A673 (cell line): ENCODE measurements around the gene ZMYM4. TPM values are rescaled to one million over a fixed set of nuclear protein-coding genes. Genes with fewer than 3 reads are reported as not detected.

Experiments used
- BruUV-seq: library from RNA; stranded (reverse); fragments of 400-500 nt; replicated peaks from 2 replicates; lab custom pipeline; 2021; lab: Mats Ljungman, UMichigan
- CTCF ChIA-PET: fragments of 300-600 bp; sonication (Branson Sonifier 250); formaldehyde crosslinking; loops from one replicate; lab custom pipeline; 2022; ENCODE audit warnings: antibody characterized with exemption; lab: Charles Lee
- POLR2A ChIA-PET: fragments of 300-600 bp; sonication (Branson Sonifier 250); formaldehyde crosslinking; loops from one replicate; lab custom pipeline; 2022; ENCODE audit warnings: antibody characterized with exemption; ENCODE audit not compliant: low non-redundant PET; lab: Charles Lee
- DNase-seq: peaks from one replicate; pipeline ENCODE4 v3.0.0-alpha.2; 2015; ENCODE audit warnings: low spot score
- H3K27ac ChIP-seq: fragments of 200-600 bp; sonication (generic); 2 replicates; pipeline ENCODE4 v1.5.1; 2016; ENCODE audit warnings: mixed run types, low read depth, mild to moderate bottlenecking, mixed read lengths, antibody characterized with exemption, low read length; ENCODE audit not compliant: poor library complexity, severe bottlenecking
- H3K27me3 ChIP-seq: fragments of 200-600 bp; sonication (generic); replicated peaks from 2 replicates; pipeline ENCODE4 v1.6.1; 2017; ENCODE audit warnings: mixed run types, low read depth, mild to moderate bottlenecking, mixed read lengths, antibody characterized with exemption, low read length; ENCODE audit not compliant: insufficient read depth, poor library complexity
- H3K36me3 ChIP-seq: fragments of 200-600 bp; sonication (generic); 2 replicates; pipeline ENCODE4 v1.6.1; 2016; ENCODE audit warnings: mixed run types, mild to moderate bottlenecking, mixed read lengths, antibody characterized with exemption, low read length; ENCODE audit not compliant: insufficient read depth, poor library complexity, severe bottlenecking
- H3K4me1 ChIP-seq: fragments of 200-600 bp; sonication (generic); 2 replicates; pipeline ENCODE4 v1.6.1; 2017; ENCODE audit warnings: mixed run types, mild to moderate bottlenecking, mixed read lengths, antibody characterized with exemption, low read length; ENCODE audit not compliant: insufficient read depth, poor library complexity, severe bottlenecking
- H3K4me3 ChIP-seq: fragments of 200-600 bp; sonication (generic); 2 replicates; pipeline ENCODE4 v1.5.1; 2016; ENCODE audit warnings: low read depth, mixed run types, mild to moderate bottlenecking, mixed read lengths, low read length; ENCODE audit not compliant: poor library complexity, severe bottlenecking
- H3K9me3 ChIP-seq: fragments of 200-600 bp; sonication (generic); 2 replicates; pipeline ENCODE4 v1.6.1; 2016; ENCODE audit warnings: mixed run types, low read depth, mild to moderate bottlenecking, mixed read lengths, antibody characterized with exemption, low read length; ENCODE audit not compliant: poor library complexity, severe bottlenecking
- EZH2 ChIP-seq: fragments of 200-600 bp; sonication (generic); IDR thresholded peaks from 2 replicates; pipeline ENCODE4 v1.6.1; 2017; ENCODE audit warnings: borderline replicate concordance, low read depth, mild to moderate bottlenecking, mixed read lengths, antibody characterized with exemption, low read length; ENCODE audit not compliant: poor library complexity, severe bottlenecking
- intact Hi-C: fragments of 100-400 bp; cut with micrococcal nuclease; formaldehyde crosslinking; loops from one replicate; pipeline ENCODE4 v1.10.0; 2022; ENCODE audit not compliant: unreplicated experiment
- total RNA-seq: library from RNA; stranded (reverse); gene quantifications from 2 replicates; pipeline ENCODE4 v1.2.3, GENCODE V29; 2021
- TF ChIP-seq, protein P1 (sequence below): fragments of 300-800, 200-600 bp; sonication (generic); conservative IDR thresholded peaks from 2 replicates; pipeline ENCODE4 v1.5.1; 2017; ENCODE audit warnings: low read depth, mild to moderate bottlenecking, antibody characterized with exemption, low read length, moderate library complexity, mixed read lengths

Gene ZMYM4
- total RNA-seq, 1 experiment from 2014 or later: 83.5 TPM

DNA sequence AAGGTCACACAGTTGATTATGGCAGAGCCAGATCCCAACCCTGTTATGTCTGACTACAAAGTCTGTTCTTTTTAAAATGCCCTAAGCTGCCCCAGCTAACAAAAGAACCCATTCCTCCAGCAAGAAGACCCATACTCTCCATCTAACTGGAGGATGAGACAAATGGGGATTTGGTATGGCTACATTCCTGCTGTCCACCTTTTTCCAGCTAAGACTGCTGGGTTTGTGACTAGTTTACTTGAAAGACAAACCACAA lies 175.9 kb downstream of the ZMYM4 start:
- POLR2A ChIA-PET: interaction anchor here (0.5 kb wide), 1 partner anchor 13 kb away, joined by 4 read pairs; no protein-coding TSS in a partner anchor
- CTCF ChIA-PET: interaction anchor here (1.0 kb wide), 1 partner anchor 242 kb away, joined by 4 read pairs; no protein-coding TSS in a partner anchor
- intact Hi-C loops: loop anchor here (1.0 kb wide), 1 partner anchor 242 kb away; no protein-coding TSS in a partner anchor
- Histone ChIP-seq H3K9me3 (no peaks in the 10 kb centered on the region), H3K27ac (no peak overlapping the region), H3K36me3 (peaks cover 14% of the 10 kb centered on the region), H3K27me3 (no peaks in the 10 kb centered on the region), H3K4me3 (no peak overlapping the region), H3K4me1 (no peaks in the 10 kb centered on the region)
- TF ChIP-seq, protein P1, sequence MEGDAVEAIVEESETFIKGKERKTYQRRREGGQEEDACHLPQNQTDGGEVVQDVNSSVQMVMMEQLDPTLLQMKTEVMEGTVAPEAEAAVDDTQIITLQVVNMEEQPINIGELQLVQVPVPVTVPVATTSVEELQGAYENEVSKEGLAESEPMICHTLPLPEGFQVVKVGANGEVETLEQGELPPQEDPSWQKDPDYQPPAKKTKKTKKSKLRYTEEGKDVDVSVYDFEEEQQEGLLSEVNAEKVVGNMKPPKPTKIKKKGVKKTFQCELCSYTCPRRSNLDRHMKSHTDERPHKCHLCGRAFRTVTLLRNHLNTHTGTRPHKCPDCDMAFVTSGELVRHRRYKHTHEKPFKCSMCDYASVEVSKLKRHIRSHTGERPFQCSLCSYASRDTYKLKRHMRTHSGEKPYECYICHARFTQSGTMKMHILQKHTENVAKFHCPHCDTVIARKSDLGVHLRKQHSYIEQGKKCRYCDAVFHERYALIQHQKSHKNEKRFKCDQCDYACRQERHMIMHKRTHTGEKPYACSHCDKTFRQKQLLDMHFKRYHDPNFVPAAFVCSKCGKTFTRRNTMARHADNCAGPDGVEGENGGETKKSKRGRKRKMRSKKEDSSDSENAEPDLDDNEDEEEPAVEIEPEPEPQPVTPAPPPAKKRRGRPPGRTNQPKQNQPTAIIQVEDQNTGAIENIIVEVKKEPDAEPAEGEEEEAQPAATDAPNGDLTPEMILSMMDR: no peak
- TF ChIP-seq EZH2: no peak
- no TSS peak for BruUV-seq
- DNase-seq: no peak

DNA sequence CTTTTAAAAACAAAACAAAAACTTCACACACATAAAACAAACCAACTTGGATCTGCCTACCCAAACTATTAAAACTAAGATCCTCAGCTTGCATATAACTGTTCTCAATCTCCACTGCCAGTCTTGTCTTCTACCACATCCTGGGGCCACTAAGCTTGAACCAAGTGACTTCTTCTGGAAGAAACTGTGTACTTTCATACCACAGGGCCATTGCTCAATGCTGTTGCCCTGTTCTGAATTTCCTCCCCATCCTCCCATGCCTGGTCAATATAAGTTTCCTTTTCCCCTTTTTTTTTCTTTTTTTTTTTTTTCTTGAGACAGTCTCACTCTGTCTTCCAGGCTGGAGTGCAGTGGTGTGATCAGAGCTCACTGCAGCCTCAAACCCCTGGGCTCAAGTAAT lies 178.8 kb downstream of the ZMYM4 start:
- Histone ChIP-seq H3K4me1 (peaks cover 12% of the 10 kb centered on the region), H3K9me3 (no peaks in the 10 kb centered on the region), H3K4me3 (no peak overlapping the region), H3K27me3 (no peaks in the 10 kb centered on the region), H3K27ac (no peak overlapping the region), H3K36me3 (peaks cover 26% of the 10 kb centered on the region)
- BruUV-seq: no TSS peak
- intact Hi-C loops: no loop called here
- DNase-seq: no peak
- CTCF ChIA-PET: no interaction called here
- POLR2A ChIA-PET: no interaction called here
- TF ChIP-seq EZH2: no peak
- TF ChIP-seq, protein P1: no peak

- TF ChIP-seq EZH2: no peak
- TF ChIP-seq, protein P1: no peak
- ChIA-PET POLR2A (no interaction called here), CTCF (no interaction called here)
- Histone ChIP-seq H3K36me3 (peaks cover 31% of the 10 kb centered on the region), H3K9me3 (no peaks in the 10 kb centered on the region), H3K4me3 (no peak overlapping the region), H3K27ac (no peak overlapping the region), H3K4me1 (peaks cover 23% of the 10 kb centered on the region), H3K27me3 (no peaks in the 10 kb centered on the region)
- DNase-seq: no peak
- no TSS peak for BruUV-seq
- intact Hi-C loops: no loop called here
These were observed 179.9 kb downstream of the ZMYM4 start for GRCh38 chr1:35448344-35448801.
